Panc1 (cell line): ENCODE measurements around the gene DCAF17. TPM values are rescaled to one million over a fixed set of nuclear protein-coding genes. Genes with fewer than 3 reads are reported as not detected.

ENCODE experiments used
- ATAC-seq: fragments of 200-7000 bp; cut with Tn5 transposase; 2 replicates; pipeline ENCODE4 v1.9.1; 2020; ENCODE audit warnings: mild to moderate bottlenecking, moderate library complexity
- BruUV-seq: library from RNA; stranded (reverse); fragments of 400-500 nt; replicated peaks from 2 replicates; lab custom pipeline; 2021; lab: Mats Ljungman, UMichigan
- CTCF ChIA-PET: fragments of 300-600 bp; sonication (Branson Sonifier 250); formaldehyde crosslinking; loops from one replicate; lab custom pipeline; 2022; ENCODE audit warnings: antibody characterized with exemption; lab: Charles Lee
- POLR2A ChIA-PET: fragments of 300-600 bp; sonication (Branson Sonifier 250); formaldehyde crosslinking; loops from one replicate; lab custom pipeline; 2022; ENCODE audit warnings: antibody characterized with exemption; lab: Charles Lee
- DNase-seq: peaks from one replicate; pipeline ENCODE4 v3.0.0-alpha.2; 2010; ENCODE audit warnings: low read depth, low spot score
- H3K27ac ChIP-seq: 2 replicates; pipeline ENCODE4 v1.5.1; 2011; ENCODE audit warnings: mild to moderate bottlenecking, low read length, inconsistent platforms
- H3K27me3 ChIP-seq: fragments of 200-500 bp; sonication (Bioruptor generic); 2 replicates; pipeline ENCODE4 v1.6.0; 2014; ENCODE audit warnings: low read length, inconsistent platforms; ENCODE audit not compliant: control insufficient read depth, insufficient read depth
- H3K36me3 ChIP-seq: fragments of 200-500 bp; sonication (Bioruptor generic); 2 replicates; pipeline ENCODE4 v1.5.1; 2014; ENCODE audit warnings: inconsistent platforms, mild to moderate bottlenecking, low read length, moderate library complexity; ENCODE audit not compliant: control insufficient read depth, insufficient read depth
- H3K4me1 ChIP-seq: 2 replicates; pipeline ENCODE4 v1.5.1; 2011; ENCODE audit warnings: inconsistent platforms, mild to moderate bottlenecking, low read length, moderate library complexity; ENCODE audit not compliant: control insufficient read depth, insufficient read depth
- H3K4me3 ChIP-seq, 2 experiments: 2 replicates each; pipeline ENCODE4 v1.5.1; 2011 to 2012; ENCODE audit warnings: low read depth in 2 of 2, low read length in 2 of 2, mild to moderate bottlenecking in 2 of 2, inconsistent platforms in 1 of 2, moderate library complexity in 1 of 2
- H3K9me3 ChIP-seq: fragments of 200-500 bp; sonication (Bioruptor generic); 2 replicates; pipeline ENCODE4 v1.5.1; 2014; ENCODE audit warnings: low read depth, mild to moderate bottlenecking, inconsistent platforms, low read length, moderate library complexity; ENCODE audit not compliant: control insufficient read depth, insufficient read depth
- POLR2AphosphoS5 ChIP-seq: IDR thresholded peaks from 2 replicates; pipeline ENCODE4 v1.6.1; 2012; ENCODE audit warnings: mild to moderate bottlenecking, low read depth, low read length, moderate library complexity
- REST ChIP-seq, 2 experiments: IDR thresholded peaks; 2 replicates each; pipeline ENCODE4 v1.6.1; 2011 to 2012; ENCODE audit warnings: low read depth in 2 of 2, control low read depth in 1 of 2, low read length in 1 of 2, mild to moderate bottlenecking in 1 of 2, moderate library complexity in 1 of 2; ENCODE audit not compliant: insufficient read depth in 1 of 2
- SIN3A ChIP-seq: IDR thresholded peaks from 2 replicates; pipeline ENCODE4 v1.6.1; 2012; ENCODE audit warnings: low read depth, mild to moderate bottlenecking, low read length, moderate library complexity, borderline replicate concordance; ENCODE audit not compliant: insufficient read depth
- TCF7L2 ChIP-seq: IDR thresholded peaks from 2 replicates; pipeline ENCODE4 v1.6.1; 2011; ENCODE audit warnings: mild to moderate bottlenecking, low read depth, low read length, inconsistent platforms
- in situ Hi-C: cut with HindIII; loops from 2 replicates; pipeline ENCODE4 v1.10.0; 2016; ENCODE audit warnings: low sequenced_read_pairs, low pct_unique_long_range_greater_than_20kb
- intact Hi-C: fragments of 100-400 bp; cut with micrococcal nuclease; formaldehyde crosslinking; loops from one replicate; pipeline ENCODE4 v1.10.0; 2022; ENCODE audit not compliant: unreplicated experiment
- total RNA-seq: library from RNA; stranded (reverse); gene quantifications from one replicate; pipeline ENCODE4 v1.2.1, GENCODE V29; 2021; ENCODE audit not compliant: unreplicated experiment
- TF ChIP-seq, protein P1 (sequence below): fragments of 450-650 bp; IDR thresholded peaks from 2 replicates; pipeline ENCODE4 v1.5.1; 2017; ENCODE audit warnings: mild to moderate bottlenecking

The DCAF17 gene
- total RNA-seq, 1 experiment from 2014 or later: 19.0 TPM

- ATAC-seq (peak; percentile 74), DNase-seq (peak; percentile 45)
- no peak overlapping the region for H3K4me3 ChIP-seq
- ChIA-PET POLR2A (no interaction called here), CTCF (no interaction called here)
- TF ChIP-seq SIN3A: no peak
- TF ChIP-seq, protein P1, sequence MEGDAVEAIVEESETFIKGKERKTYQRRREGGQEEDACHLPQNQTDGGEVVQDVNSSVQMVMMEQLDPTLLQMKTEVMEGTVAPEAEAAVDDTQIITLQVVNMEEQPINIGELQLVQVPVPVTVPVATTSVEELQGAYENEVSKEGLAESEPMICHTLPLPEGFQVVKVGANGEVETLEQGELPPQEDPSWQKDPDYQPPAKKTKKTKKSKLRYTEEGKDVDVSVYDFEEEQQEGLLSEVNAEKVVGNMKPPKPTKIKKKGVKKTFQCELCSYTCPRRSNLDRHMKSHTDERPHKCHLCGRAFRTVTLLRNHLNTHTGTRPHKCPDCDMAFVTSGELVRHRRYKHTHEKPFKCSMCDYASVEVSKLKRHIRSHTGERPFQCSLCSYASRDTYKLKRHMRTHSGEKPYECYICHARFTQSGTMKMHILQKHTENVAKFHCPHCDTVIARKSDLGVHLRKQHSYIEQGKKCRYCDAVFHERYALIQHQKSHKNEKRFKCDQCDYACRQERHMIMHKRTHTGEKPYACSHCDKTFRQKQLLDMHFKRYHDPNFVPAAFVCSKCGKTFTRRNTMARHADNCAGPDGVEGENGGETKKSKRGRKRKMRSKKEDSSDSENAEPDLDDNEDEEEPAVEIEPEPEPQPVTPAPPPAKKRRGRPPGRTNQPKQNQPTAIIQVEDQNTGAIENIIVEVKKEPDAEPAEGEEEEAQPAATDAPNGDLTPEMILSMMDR: no peak
- no peak for TF ChIP-seq POLR2AphosphoS5
- no peak for TF ChIP-seq REST (IDR thresholded peaks at IDR 0.05; ENCODE audit: insufficient read depth in 1 of 2, low read depth in 2 of 2, low read length in 1 of 2)
- no peak for TF ChIP-seq TCF7L2
- in situ Hi-C loops: no loop called here
- H3K27me3 ChIP-seq: no peaks in the 10 kb centered on the region
- H3K27ac ChIP-seq: no peak overlapping the region
- 0 out of 2 replicates have a peak, but pooled peaks cover 3% of the 10 kb centered on the region for H3K4me1 ChIP-seq
- H3K9me3 ChIP-seq: peaks cover 10% of the 10 kb centered on the region; the same call in 1 of the 2 replicates
- intact Hi-C loops: no loop called here
- BruUV-seq: no TSS peak
- no peaks in the 10 kb centered on the region for H3K36me3 ChIP-seq
Measured at GRCh38 chr2:171404261-171404660, 29.8 kb upstream of the DCAF17 start.

DNA sequence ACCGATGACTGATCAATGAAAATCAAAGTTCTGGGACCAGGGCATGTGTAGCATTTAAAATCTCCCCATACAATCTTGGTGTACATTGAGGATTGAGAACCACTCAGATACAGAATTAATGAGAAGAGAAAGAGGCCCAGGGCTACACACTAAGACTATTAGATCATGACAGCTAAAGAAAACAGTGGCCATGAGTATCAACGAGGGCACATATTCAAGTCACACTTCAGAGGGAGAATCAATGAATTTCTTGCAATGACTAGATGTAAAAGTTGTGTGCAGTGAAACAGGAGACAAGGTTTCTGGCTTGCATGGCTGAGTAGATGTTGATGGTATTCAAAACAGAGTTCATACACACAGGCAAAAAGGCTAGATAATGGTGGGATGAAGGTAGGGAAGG, 29.3 kb upstream of the DCAF17 start:
- Histone ChIP-seq H3K36me3 (no peaks in the 10 kb centered on the region), H3K27ac (no peak overlapping the region), H3K4me1 (0 out of 2 replicates have a peak, but pooled peaks cover 3% of the 10 kb centered on the region), H3K9me3 (peaks cover 10% of the 10 kb centered on the region; the same call in 1 of the 2 replicates), H3K4me3 (no peak overlapping the region), H3K27me3 (no peaks in the 10 kb centered on the region)
- DNase-seq (no peak), ATAC-seq (no peak)
- CTCF ChIA-PET: no interaction called here
- intact Hi-C loops (no loop called here), in situ Hi-C loops (no loop called here)
- POLR2A ChIA-PET: no interaction called here
- TF ChIP-seq REST (IDR thresholded peaks at IDR 0.05; ENCODE audit: insufficient read depth in 1 of 2, low read depth in 2 of 2, low read length in 1 of 2) (no peak), TCF7L2 (no peak), POLR2AphosphoS5 (no peak), SIN3A (no peak)
- TF ChIP-seq, protein P1: no peak
- no TSS peak for BruUV-seq
